VCaP (cell line): ENCODE data around the gene NAPSA.

Experiments
- H3K27ac ChIP-seq: fragments of 450-650 bp; 2 replicates; pipeline ENCODE4 v1.5.1; 2017
- TF ChIP-seq, protein P1 (sequence below): fragments of 450-650 bp; conservative IDR thresholded peaks from 2 replicates; pipeline ENCODE4 v1.5.1; 2017; ENCODE audit warnings: mild to moderate bottlenecking, moderate library complexity

The NAPSA gene

DNA sequence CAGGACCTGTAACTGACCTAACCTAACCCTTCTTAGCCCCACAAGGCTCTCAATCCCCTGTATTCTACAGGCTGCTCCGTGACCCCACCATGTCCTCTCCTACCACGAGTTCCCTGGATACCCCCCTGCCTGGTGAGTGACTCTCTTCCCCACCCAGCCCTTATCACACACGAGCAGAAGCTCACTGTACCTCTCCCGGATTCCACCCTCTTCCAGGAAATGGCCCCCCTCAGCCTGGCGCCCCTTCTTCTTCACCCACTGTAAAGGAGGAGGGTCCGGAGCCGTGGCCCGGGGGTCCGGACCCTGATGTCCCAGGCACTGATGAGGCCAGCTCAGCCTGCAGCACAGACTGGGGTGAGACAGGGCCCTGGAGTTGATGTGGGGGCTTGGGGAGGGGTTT is 12.1 kb upstream of the NAPSA start:
- TF ChIP-seq, protein P1, sequence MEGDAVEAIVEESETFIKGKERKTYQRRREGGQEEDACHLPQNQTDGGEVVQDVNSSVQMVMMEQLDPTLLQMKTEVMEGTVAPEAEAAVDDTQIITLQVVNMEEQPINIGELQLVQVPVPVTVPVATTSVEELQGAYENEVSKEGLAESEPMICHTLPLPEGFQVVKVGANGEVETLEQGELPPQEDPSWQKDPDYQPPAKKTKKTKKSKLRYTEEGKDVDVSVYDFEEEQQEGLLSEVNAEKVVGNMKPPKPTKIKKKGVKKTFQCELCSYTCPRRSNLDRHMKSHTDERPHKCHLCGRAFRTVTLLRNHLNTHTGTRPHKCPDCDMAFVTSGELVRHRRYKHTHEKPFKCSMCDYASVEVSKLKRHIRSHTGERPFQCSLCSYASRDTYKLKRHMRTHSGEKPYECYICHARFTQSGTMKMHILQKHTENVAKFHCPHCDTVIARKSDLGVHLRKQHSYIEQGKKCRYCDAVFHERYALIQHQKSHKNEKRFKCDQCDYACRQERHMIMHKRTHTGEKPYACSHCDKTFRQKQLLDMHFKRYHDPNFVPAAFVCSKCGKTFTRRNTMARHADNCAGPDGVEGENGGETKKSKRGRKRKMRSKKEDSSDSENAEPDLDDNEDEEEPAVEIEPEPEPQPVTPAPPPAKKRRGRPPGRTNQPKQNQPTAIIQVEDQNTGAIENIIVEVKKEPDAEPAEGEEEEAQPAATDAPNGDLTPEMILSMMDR, result no peak
- no peak overlapping the region; the same call in 1 of the 2 replicates for H3K27ac ChIP-seq

GRCh38 chr19:50377051-50377461 is 11.6 kb upstream of the NAPSA start:
- H3K27ac ChIP-seq, result no peak overlapping the region; the same call in 1 of the 2 replicates

DNA sequence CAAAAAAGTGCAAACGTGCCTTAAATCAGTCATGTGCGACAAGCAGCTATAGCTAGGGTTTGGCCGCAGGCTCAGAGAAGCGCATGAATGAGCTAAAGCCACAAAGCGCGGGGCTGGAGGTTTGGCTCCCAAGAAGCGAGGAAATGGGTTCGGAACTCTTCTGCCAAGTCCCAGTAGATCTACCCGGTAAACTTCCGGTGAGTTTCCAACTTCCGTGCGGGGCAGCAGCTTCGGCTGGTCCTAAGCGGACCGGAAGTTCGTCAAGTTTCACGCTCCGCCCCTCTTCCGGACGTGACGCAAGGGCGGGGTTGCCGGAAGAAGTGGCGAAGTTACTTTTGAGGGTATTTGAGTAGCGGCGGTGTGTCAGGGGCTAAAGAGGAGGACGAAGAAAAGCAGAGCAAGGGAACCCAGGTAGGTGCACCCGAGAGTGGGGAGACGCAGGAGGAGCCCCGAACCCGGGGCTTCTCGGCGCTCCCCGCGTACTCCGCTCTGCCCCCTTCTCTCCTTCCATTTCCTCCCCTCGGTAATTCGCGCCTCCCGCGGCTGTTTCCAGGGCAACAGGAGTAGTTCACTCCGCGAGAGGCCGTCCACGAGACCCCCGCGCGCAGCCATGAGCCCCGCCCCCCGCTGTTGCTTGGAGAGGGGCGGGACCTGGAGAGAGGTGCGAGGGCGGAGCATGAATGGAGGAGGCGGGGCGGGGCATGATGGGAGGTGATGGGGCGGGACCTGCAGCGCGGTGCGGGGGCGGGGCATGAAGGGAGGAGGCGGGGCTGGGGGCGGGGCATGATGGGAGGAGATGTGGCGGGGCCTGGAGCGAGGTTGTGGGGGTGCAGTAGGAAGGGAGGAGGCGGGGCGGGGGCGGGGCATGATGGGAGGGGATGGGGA is 11.0 kb upstream of the NAPSA start, which contains the start of gene NR1H2:
NR1H2 (plus strand) TSS at position 292 of the 885 bp plus-strand sequence. CDS start 1,149 bp downstream, outside the sequence.
- peak within 1 kb of the TSS; percentile 87 for H3K27ac ChIP-seq
- TF ChIP-seq, protein P1, result no peak

More at GRCh38 chr19:50377051-50377461, 11.6 kb upstream of the NAPSA start:
- TF ChIP-seq, protein P1, result no peak

GRCh38 chr19:50371914-50372475 is 6.6 kb upstream of the NAPSA start:
- no peak overlapping the region for H3K27ac ChIP-seq
- TF ChIP-seq, protein P1, result no peak

- TF ChIP-seq, protein P1, result peak; percentile 94
- H3K27ac ChIP-seq, result peak overlapping the region; percentile 69; the same call in 1 of the 2 replicates
These were observed 3.5 kb upstream of the NAPSA start for GRCh38 chr19:50368649-50369570.

DNA sequence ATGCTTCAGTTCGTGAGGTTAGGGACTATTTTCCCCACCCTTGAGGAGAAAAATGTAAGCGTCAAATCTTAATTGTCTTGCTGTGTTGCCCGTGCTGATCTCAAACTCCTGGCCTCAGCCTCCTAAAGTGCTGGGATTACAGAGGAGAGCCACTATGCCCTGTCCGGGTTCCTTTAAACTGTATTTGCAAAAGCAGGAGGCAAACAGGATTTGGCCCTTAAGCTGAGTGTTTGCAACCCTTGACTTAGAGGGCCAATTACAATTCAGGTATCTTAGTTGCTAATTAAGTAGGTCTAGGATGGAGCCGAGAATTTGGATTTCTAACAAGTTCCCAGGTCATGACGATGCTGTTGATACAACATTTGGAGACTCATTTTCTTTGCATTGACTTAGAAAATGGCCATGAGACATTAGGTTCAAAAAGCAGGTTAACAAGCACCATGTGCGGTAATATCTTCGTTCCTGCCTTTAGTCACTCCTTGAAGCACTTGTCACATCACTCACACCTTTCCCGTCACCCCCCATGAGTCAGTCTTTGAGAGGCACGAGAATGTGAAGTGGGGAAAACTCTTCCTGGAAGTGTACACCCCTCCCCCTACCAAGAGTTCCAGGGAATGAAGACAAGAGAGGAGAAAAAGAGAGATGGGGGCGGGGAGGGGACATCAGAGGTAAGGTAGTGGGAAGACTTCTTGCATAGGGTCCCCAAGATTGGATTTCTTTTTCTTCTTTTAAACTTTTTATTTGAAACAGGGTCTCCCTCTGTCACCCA is 2.6 kb downstream of the NAPSA start:
- TF ChIP-seq, protein P1, result no peak
- H3K27ac ChIP-seq, result no peak overlapping the region
